Fibroblast of skin of right biceps (primary cell): Measurements from ENCODE around the gene SSBP4.

Source experiments
- DNase-seq: peaks from one replicate; pipeline ENCODE4 v3.0.0-alpha.2; 2013

Gene SSBP4

GRCh38 chr19:18446811-18447359 is 27.7 kb downstream of the SSBP4 start:
- DNase-seq: no peak

- no peak for DNase-seq
These were observed 30.4 kb downstream of the SSBP4 start for GRCh38 chr19:18449552-18449951.

DNA sequence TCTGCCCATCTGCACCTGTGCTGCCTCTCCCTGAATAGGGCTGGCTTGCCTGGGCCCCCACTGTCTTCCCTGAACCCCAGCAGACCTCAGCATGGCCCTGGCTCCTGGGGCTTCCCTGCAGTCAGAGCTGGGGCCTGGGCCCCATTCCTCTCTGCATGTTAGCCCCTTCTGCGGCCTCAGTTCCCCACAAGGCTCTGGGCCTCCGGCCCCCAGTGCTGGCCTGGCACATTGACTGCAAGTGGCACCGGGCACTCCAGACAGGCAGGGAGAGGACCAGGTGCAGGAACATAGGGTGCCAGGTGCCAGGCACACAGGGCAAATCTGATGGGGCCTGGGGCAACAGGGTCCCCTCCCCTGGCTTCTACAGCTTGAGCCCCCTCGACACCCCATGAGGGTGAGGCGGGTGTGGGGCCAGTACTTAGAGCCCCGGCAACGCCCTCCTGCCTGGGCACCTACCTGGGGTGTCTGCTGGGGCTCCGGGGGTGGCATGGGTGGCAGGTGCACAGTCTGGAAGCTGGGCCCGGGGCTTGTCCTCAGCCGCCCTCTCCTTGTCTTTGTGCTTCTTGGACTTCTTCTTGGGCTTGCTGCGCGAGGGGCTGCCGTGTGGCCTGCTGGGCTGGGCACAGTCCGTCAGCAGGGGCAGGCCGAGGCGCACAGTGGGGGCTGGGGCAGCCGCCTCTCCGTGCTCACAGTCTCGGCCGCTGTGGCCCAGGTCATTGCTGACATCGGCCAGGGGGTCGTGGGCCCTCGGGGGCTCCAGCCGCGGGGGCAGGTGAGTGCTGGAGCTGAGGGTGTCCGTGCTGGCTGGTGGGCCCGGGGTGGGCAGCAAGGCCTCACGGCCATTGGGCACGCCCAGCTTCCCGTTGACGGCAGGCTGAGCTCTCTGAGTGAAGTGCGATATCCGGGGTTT is 31.1 kb downstream of the SSBP4 start:
- DNase-seq: no peak

- DNase-seq: peak; percentile 73
These were observed 32.0 kb downstream of the SSBP4 start for GRCh38 chr19:18450931-18451836.

- DNase-seq: no peak
These were observed 33.2 kb downstream of the SSBP4 start for GRCh38 chr19:18452386-18452785.

- DNase-seq: no peak
These were observed 34.2 kb downstream of the SSBP4 start for GRCh38 chr19:18453269-18454024.

GRCh38 chr19:18456279-18456678 is 37.1 kb downstream of the SSBP4 start:
- no peak for DNase-seq

DNA sequence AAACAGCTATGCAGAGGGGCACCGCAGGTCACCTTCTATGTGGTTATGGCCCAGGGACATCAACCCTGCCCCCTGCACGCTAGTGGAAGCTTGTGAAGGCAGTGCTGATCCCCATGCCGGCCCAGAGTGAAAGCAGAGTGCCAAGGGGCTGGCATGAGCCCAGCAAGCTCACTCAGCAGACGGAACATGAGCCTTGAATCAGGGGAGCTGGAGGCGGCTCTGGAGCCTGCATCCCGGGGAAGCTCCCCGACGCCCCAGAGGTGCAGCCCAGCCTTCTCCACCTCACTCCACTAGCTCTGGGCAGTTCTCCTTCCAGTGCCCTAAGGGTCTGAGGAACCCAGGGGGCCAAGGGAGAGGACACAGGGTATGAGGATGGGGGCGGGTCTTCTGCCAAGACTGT is 37.8 kb downstream of the SSBP4 start:
- DNase-seq: no peak

DNA sequence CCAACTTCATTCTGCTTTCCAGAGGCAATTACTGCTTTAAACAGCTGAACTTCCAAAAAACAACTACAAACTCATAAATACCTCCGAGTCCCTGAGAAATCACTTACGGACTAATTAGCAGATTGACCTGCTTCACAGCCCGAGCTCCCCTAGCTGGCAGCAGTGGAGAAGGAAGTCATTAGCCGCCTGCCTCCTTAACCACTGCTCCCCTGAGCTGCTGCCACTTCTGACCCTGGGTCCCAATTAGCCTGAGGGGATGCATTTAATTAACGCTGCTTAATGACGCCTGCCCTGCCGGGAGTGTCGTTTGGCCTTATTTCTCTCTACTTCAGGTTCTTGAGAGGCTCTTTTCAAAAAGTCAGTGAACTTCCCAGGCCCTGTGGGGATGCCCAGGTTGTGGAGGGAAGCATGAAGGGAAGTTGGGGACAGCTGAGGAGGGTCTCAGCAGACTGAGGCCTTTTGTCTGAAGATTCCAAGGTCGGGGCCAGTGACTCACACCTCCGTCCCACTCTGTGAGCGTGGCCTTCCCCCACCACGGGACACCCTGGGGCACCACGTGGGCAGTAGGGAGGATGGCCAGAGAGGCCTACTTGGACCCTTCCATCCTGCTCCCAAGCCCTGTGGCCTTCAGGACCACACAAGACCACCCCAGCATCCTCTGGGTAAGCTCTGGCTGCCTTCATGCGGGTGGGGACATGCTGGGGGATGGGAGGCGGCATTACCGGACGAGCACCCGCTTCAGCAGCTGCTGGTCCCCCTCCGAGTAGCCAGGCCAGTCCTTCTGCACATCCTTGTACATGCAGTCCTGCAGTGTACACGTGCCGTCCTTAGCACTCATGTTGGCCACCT is 38.5 kb downstream of the SSBP4 start:
- no peak for DNase-seq

- no peak for DNase-seq
These were observed 41.7 kb downstream of the SSBP4 start for GRCh38 chr19:18460900-18461299.

GRCh38 chr19:18461471-18461870 is 42.3 kb downstream of the SSBP4 start:
- no peak for DNase-seq

DNA sequence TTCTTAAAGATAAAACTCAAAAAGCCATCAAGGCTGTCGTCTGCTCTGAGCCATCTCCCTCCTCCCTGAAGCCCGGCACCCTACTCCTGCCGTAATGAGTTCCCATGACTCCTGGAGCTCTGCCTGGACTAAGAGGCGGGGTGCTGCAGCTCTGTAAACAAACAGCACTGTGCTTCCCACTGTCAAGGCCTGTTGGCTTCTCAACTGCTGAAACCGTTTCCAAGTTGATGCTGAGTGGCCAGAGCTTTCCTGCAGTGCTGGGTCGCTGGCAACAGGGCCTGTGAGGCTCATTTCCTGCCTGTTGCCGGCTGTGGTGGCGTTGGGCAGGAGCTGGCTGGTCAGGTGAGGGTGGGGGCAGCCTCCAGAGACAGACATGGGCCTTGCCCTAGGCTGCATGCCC is 45.4 kb downstream of the SSBP4 start:
- DNase-seq: peak; percentile 34

DNA sequence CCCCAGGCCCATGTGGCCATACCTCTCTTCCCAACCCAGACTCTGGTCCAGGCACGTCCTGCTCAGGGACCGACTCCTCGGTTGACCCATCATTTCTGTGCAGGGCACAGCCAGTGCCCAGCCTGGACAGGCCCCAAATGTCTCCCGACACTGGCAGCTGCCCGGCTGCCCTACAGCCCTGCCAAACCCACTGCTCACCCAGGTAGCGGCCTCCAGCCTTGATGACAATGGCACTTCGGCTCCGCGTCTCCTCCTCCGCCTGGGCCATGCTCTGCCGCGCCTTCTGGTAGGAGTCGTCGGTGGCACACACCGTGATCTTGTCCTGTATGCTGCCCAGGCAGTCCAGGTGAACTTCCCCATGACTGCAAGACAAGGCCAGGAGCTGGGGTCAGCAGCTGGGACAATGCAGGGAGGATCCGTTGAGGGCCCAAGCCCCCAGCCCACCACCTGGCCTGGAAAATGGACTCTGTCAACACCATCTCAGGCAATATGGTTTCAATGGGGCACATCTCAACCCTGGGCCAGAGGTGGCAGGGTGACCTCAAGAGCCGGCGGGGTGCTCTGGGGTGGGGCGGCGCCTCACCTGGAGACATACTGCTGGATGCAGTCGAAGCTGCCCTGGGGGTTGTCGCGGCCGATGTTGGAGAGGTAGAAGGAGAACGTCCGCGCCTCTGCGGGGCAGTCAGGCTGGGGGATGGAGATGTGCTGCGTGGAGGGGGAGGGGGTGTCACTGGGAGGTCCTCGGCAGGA is 46.2 kb downstream of the SSBP4 start:
- DNase-seq: no peak

GRCh38 chr19:18465964-18466339 is 46.8 kb downstream of the SSBP4 start:
- DNase-seq: no peak

- DNase-seq: no peak
These were observed 47.2 kb downstream of the SSBP4 start for GRCh38 chr19:18466354-18466753.

DNA sequence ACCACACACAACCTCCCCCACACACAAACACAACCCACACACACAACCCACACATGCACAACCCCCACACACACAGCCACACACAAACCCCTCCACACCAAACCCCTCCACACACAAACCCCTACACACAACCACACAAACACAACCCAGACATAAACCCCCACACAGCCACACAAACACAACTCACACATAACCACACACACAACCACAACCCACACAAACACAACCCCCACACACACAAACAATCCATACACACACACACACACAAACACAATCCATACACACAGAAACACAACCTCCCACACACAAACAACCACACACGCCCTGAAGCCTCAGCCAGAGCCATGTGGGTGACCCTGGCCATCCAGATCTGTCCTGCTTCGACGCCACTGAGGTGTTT is 48.8 kb downstream of the SSBP4 start:
- no peak for DNase-seq

- DNase-seq: no peak
These were observed 49.3 kb downstream of the SSBP4 start for GRCh38 chr19:18468517-18468916.

- peak; percentile 63 for DNase-seq
These were observed 50.1 kb downstream of the SSBP4 start for GRCh38 chr19:18469069-18469846.

- no peak for DNase-seq
These were observed 51.6 kb downstream of the SSBP4 start for GRCh38 chr19:18470787-18471186.

DNA sequence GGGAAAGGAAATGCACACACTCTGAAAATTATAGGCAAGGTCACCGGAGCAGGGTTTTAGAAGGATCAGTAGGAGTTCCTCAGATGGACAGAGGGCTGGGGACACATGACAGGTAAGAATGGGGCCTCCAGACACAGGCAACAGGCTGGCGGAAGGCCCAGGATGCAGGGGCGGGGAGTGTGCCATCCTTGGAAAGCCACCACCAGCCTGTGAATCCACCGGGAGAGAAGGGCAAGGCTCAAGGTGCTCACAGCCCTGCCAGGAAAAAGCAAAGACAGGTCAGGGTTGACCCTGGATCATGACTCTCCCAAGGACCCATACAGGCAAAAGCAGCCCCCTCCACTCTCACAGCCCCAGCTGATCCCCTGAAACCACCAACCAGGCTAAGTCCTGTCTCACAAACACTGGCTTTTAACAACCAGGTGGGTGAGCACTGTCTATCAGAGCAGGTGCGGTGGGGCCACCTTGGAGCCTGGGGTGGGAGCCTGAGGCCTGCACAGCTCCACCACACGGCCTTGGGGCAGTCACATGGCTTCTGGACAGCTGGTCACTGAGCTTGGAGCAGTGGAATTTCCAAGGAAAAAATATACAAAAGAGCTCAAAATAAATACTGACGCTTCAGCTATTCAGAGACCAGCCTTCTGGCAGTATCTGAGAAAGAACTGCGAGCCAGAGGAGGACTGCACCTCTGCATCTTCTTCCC is 54.0 kb downstream of the SSBP4 start:
- no peak for DNase-seq
